Measurements from ENCODE around the gene ITK.

DNA sequence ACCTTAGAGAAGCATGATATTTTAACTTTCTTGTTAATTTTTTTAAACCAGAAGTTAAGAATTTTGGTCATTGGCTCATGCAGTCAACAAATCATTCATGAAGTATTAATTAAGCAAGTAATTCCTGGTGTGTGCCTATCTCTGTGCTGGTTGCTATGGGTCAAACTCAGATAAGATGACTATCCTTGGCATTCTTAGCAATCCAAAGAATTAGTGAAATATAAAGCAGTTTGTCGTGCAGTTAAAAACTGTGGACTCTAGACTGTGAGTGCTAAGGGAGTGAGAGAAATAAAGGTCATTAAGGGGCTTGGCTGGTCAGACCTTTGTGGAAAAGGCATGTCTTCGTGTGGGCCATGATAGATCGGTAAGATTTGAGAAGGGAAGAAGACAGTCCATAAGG is 90.1 kb downstream of the ITK start:
- TF ChIP-seq, protein P1, sequence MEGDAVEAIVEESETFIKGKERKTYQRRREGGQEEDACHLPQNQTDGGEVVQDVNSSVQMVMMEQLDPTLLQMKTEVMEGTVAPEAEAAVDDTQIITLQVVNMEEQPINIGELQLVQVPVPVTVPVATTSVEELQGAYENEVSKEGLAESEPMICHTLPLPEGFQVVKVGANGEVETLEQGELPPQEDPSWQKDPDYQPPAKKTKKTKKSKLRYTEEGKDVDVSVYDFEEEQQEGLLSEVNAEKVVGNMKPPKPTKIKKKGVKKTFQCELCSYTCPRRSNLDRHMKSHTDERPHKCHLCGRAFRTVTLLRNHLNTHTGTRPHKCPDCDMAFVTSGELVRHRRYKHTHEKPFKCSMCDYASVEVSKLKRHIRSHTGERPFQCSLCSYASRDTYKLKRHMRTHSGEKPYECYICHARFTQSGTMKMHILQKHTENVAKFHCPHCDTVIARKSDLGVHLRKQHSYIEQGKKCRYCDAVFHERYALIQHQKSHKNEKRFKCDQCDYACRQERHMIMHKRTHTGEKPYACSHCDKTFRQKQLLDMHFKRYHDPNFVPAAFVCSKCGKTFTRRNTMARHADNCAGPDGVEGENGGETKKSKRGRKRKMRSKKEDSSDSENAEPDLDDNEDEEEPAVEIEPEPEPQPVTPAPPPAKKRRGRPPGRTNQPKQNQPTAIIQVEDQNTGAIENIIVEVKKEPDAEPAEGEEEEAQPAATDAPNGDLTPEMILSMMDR (IDR thresholded peaks at IDR 0.05): no peak
- TF ChIP-seq POLR2A (IDR thresholded peaks at IDR 0.05; ENCODE audit: low read depth) (no peak), EP300 (IDR thresholded peaks at IDR 0.05) (no peak), POLR2AphosphoS5 (IDR thresholded peaks at IDR 0.05) (no peak)
